Measurements from ENCODE around the gene TLE2.
"Not testable (repeated sequence)": the region's sequence is repeated elsewhere in the genome, so short reads cannot be mapped to it uniquely, and the experiment has no call there.

The TLE2 gene

DNA sequence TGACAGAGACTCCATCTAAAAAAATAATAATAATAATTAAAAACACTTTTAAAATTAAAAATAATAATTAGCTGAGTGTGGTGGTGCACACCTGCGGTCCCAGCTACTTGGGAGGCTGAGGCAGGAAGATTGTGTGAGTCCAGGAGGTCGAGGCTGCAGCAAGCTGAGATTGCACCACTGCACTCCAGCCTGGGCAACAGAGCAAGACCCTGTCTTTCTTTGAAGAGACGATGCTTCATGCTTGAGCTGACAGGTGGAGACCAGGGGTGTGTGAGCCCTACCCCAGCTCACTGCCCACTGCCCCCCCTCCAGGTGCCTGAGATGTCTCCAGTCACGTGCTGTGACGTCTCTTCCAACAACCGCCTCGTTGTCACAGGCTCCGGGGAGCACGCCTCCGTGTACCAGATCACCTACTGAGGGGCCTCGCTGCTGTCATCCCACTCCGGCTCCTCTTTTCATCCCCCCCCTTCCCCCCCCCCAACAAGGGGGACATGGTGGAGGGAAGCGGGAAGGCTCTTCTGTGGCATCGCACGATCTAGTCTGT lies 34.4 kb downstream of the TLE2 start:
- Histone ChIP-seq H3K9me2 (replicated peaks; ENCODE audit: insufficient read depth, low read length) (no peaks in the 10 kb centered on the region), H3K36me3 (ENCODE audit: low read length) (no peaks in the 10 kb centered on the region), H3F3A (ENCODE audit: insufficient read depth) (no peaks in the 10 kb centered on the region), H3K4me3 (ENCODE audit: insufficient read depth, low read length, poor library complexity, severe bottlenecking) (no peak overlapping the region), H3K4me2 (ENCODE audit: low read depth, low read length, poor library complexity, severe bottlenecking) (no peak overlapping the region), H3K79me2 (ENCODE audit: insufficient read depth, low read length) (no peaks in the 10 kb centered on the region), H3K9ac (ENCODE audit: low read length) (no peak overlapping the region), H3K9me3 (ENCODE audit: insufficient read depth, low read length) (no peaks in the 10 kb centered on the region), H4K20me1 (ENCODE audit: low read depth, low read length) (no peaks in the 10 kb centered on the region), H3K27ac (ENCODE audit: low read depth, low read length) (no peak overlapping the region), H3K27me3 (ENCODE audit: low read length) (no peaks in the 10 kb centered on the region), H2AFZ (ENCODE audit: low read depth, low read length, severe bottlenecking) (no peak overlapping the region)
- no peak for TF ChIP-seq CTCF (IDR thresholded peaks at IDR 0.05; ENCODE audit: insufficient read depth, low read length, poor library complexity, severe bottlenecking)
- no peak for TF ChIP-seq EZH2phosphoT487 (conservative IDR thresholded peaks at IDR 0.05; ENCODE audit: low read length)

DNA sequence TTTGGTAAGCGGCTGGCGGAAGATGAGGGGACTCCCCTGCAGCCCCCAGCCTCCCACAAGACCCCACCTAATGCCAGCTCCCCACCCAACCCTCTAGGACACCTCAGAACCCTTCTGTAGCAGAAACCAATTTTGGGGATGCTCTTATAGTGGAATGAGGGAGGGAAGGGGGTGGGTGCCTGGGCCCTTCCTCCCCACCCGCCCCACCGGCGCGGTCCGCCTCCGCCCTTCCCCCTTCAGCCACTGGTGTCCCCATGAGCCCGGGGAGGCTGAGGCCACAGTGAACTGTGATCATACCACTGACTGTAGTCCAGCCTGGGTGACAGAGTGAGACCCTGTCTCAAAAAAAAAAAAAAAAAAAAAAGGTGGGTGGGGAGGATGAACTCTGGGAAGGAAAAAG lies 35.5 kb downstream of the TLE2 start:
- Histone ChIP-seq H3K36me3 (ENCODE audit: low read length) (no peaks in the 10 kb centered on the region), H3K9me2 (replicated peaks; ENCODE audit: insufficient read depth, low read length) (no peaks in the 10 kb centered on the region), H3K27ac (ENCODE audit: low read depth, low read length) (no peak overlapping the region), H3K9me3 (ENCODE audit: insufficient read depth, low read length) (no peaks in the 10 kb centered on the region), H3K79me2 (ENCODE audit: insufficient read depth, low read length) (no peaks in the 10 kb centered on the region), H3K27me3 (ENCODE audit: low read length) (no peaks in the 10 kb centered on the region), H3K9ac (ENCODE audit: low read length) (no peak overlapping the region), H2AFZ (ENCODE audit: low read depth, low read length, severe bottlenecking) (no peak overlapping the region), H3K4me3 (ENCODE audit: insufficient read depth, low read length, poor library complexity, severe bottlenecking) (no peak overlapping the region), H4K20me1 (ENCODE audit: low read depth, low read length) (no peaks in the 10 kb centered on the region), H3F3A (ENCODE audit: insufficient read depth) (no peaks in the 10 kb centered on the region), H3K4me2 (ENCODE audit: low read depth, low read length, poor library complexity, severe bottlenecking) (no peak overlapping the region)
- no peak for TF ChIP-seq CTCF (IDR thresholded peaks at IDR 0.05; ENCODE audit: insufficient read depth, low read length, poor library complexity, severe bottlenecking)
- TF ChIP-seq EZH2phosphoT487 (conservative IDR thresholded peaks at IDR 0.05; ENCODE audit: low read length): no peak

DNA sequence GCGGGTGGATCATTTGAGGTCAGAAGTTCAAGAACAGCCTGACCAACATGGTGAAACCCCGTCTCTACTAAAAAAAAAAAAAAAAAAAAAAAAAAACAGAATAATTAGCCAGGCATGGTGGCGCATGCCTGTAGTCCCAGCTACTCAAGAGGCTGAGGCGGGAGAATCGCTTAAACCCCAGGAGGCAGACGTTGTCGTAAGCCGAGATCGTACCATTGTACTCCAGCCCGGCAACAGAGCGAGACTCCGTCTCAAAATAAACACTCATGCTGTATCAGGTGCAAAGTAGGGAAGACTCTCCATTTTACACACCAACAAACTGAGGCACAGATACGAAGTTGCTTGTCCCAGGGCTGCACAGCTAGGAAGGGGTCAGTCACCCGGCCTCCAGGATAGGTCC lies 36.1 kb downstream of the TLE2 start:
- no peaks in the 10 kb centered on the region for H3K9me2 ChIP-seq (replicated peaks; ENCODE audit: insufficient read depth, low read length)
- H3F3A ChIP-seq (ENCODE audit: insufficient read depth): no peaks in the 10 kb centered on the region
- H3K4me3 ChIP-seq (ENCODE audit: insufficient read depth, low read length, poor library complexity, severe bottlenecking): no peak overlapping the region
- H2AFZ ChIP-seq (ENCODE audit: low read depth, low read length, severe bottlenecking): no peak overlapping the region
- no peak overlapping the region for H3K9ac ChIP-seq (ENCODE audit: low read length)
- H3K9me3 ChIP-seq (ENCODE audit: insufficient read depth, low read length): no peaks in the 10 kb centered on the region
- H3K4me2 ChIP-seq (ENCODE audit: low read depth, low read length, poor library complexity, severe bottlenecking): no peak overlapping the region
- H3K27ac ChIP-seq (ENCODE audit: low read depth, low read length): no peak overlapping the region
- no peaks in the 10 kb centered on the region for H3K36me3 ChIP-seq (ENCODE audit: low read length)
- H3K27me3 ChIP-seq (ENCODE audit: low read length): no peaks in the 10 kb centered on the region
- H3K79me2 ChIP-seq (ENCODE audit: insufficient read depth, low read length): no peaks in the 10 kb centered on the region
- H4K20me1 ChIP-seq (ENCODE audit: low read depth, low read length): no peaks in the 10 kb centered on the region
- TF ChIP-seq EZH2phosphoT487 (conservative IDR thresholded peaks at IDR 0.05; ENCODE audit: low read length) (no peak), CTCF (IDR thresholded peaks at IDR 0.05; ENCODE audit: insufficient read depth, low read length, poor library complexity, severe bottlenecking) (no peak)

- H3K4me3 ChIP-seq (ENCODE audit: insufficient read depth, low read length, poor library complexity, severe bottlenecking); H3K4me2 ChIP-seq (ENCODE audit: low read depth, low read length, poor library complexity, severe bottlenecking); H3K79me2 ChIP-seq (ENCODE audit: insufficient read depth, low read length); H3K27ac ChIP-seq (ENCODE audit: low read depth, low read length); H4K20me1 ChIP-seq (ENCODE audit: low read depth, low read length); H3K27me3 ChIP-seq (ENCODE audit: low read length); H2AFZ ChIP-seq (ENCODE audit: low read depth, low read length, severe bottlenecking); H3K9ac ChIP-seq (ENCODE audit: low read length); H3K36me3 ChIP-seq (ENCODE audit: low read length); H3F3A ChIP-seq (ENCODE audit: insufficient read depth); H3K9me2 ChIP-seq (replicated peaks; ENCODE audit: insufficient read depth, low read length); H3K9me3 ChIP-seq (ENCODE audit: insufficient read depth, low read length): not testable (repeated sequence)
Measured at GRCh38 chr19:2992333-2992732, 36.7 kb downstream of the TLE2 start.

Measured in SU-DHL-6 (cell line).